ENCODE data around the gene SLC7A4.
A peak's percentile ranks its signal among the peaks of the same experiment; 100 is the strongest.
"Not testable (repeated sequence)": the region's sequence is repeated elsewhere in the genome, so short reads cannot be mapped to it uniquely, and the experiment has no call there.

The SLC7A4 gene

DNA sequence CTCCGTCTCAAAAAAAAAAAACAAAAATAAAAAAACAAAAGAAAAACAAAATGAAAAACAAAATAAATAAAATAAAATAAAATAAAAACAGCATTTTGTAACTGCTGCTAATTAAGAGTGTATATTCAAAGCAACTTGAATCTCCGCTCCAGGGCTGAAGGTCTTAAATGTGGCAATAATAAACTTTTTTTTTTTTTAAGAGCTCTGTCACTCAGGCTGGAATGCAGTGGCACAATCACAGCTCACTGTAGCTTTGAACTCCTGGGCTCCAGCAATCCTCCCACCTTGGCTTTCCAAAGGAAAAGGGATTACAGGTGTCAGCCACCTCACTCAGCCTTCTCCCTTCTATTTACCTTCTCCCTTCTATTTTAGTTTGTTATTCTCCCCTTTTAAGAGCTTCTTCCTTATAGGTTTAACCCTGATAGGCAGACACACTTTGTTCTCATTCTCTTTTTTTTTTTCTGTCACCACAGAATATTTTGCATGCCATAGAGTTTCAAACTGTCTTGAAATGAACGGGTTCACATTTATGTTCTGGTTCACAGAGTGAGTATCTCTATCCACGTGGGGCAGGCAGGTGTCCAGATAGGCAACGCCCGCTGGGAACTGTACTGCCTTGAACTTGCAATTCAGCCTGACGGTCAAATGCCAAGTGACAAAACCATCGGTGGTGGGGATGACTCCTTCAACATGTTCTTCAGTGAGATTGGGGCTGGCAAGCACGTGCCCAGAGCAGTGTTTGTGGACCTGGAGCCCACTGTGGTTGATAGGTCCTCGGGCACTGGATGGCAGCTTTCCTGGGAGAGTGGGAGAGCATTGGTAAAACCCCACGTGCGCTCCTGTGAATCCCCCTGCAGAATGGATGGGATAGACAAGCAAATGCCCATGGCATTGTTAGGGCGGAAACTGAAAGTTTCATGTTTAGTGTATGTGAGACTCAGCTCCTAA, 32.8 kb upstream of the SLC7A4 start:
- no peak for DNase-seq

DNA sequence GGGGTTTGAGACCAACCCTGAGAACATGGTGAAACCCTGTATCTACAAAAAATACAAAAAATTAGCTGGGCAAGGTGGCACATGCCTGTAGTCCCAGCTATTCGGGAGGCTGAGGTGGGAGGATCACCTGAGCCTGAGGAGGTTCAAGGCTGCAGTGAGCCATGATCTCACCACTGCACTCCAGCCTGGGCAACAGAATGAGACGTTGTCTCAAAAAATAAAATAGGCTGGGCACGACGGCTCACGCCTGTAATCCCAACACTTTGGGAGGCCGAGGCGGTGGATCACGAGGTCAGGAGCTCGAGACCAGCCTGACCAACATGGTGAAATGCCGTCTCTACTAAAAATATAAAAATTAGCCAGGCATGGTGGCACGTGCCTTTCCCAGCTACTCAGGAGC, 32.1 kb upstream of the SLC7A4 start:
- DNase-seq: not testable (repeated sequence)

DNA sequence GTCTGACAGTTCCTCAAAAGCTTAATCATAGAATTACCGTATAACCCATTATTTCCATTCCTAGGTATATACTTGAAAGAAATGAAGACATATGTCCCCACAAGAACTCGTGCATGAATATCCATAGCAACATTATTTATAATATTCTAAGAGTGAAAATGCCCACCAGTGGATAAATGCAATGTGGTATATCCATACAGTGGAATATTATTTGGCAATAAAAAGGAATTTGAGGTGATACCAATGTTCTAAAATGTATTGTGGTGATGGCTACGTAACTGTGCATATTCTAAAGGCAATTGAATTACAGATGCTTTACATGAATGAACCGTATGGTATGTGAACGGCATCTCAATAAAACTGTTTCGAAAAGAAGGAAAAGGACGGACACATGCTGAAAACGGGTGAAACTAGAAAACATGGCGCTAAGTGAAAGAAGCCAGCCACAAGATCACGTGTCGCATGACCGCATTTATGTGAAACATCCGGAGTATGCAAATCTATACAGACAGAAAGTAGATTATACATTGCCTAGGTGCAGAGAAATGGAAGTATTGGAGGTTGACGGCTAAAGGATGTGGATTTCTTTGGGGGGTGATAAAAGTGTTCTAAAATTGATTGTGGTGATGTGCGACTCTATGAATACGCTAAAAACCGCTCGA, 29.4 kb upstream of the SLC7A4 start:
- DNase-seq: not testable (repeated sequence)

DNA sequence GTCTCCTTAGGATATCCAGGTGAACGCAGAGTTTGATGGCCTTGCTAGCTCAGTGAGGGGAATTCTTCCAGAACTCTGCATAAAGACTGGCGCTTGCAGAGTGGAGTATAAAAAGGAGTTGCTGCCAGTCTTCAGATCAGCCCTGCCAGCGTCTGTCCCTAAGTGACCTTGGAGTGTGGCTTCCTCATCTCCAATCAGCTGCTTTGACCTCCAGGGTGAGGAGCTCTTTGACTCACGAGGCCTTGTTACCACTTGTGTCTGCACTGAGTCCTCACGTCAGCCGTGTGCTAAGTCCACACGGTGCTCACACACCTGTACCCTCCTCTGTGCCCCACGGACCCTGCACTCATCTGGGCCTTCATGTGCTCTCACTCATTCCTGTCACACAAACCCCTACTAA, 28.0 kb upstream of the SLC7A4 start:
- DNase-seq: not testable (repeated sequence)

DNA sequence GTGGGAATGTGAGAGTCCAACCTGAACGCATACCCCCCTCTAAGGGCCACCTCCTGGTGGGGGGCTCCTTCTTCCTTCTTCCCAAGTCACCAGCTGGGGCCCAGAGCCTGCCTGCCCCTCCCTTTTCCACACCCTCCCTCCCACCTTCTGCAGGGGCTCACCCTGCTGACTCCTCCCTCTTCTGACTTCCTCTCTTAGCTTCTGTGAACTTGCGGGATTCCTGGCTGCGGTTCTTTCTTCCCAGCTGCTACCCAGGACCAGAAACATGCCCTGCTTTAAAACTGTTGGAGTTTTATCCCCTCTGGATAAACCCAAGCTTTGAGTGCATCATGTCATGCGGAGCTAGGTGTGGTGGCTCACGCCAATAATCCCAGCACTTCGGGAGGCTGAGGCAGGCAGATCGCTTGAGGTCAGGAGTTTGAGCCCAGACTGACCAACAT, 23.5 kb upstream of the SLC7A4 start:
- no peak for DNase-seq

DNA sequence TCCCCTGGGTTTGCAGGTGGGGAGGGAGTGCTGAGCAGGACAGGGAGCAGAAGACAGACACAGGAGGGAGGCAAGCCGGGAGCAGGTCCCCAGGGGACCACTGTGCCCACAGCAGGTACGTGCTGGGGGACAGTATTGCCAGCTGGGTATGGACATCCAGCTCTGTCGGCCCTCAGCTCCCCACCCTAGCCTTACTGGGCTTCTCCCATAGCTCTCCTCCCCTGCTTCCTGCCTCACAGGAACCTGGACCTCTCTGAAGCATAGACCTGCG, 23.1 kb upstream of the SLC7A4 start:
- no peak for DNase-seq

DNA sequence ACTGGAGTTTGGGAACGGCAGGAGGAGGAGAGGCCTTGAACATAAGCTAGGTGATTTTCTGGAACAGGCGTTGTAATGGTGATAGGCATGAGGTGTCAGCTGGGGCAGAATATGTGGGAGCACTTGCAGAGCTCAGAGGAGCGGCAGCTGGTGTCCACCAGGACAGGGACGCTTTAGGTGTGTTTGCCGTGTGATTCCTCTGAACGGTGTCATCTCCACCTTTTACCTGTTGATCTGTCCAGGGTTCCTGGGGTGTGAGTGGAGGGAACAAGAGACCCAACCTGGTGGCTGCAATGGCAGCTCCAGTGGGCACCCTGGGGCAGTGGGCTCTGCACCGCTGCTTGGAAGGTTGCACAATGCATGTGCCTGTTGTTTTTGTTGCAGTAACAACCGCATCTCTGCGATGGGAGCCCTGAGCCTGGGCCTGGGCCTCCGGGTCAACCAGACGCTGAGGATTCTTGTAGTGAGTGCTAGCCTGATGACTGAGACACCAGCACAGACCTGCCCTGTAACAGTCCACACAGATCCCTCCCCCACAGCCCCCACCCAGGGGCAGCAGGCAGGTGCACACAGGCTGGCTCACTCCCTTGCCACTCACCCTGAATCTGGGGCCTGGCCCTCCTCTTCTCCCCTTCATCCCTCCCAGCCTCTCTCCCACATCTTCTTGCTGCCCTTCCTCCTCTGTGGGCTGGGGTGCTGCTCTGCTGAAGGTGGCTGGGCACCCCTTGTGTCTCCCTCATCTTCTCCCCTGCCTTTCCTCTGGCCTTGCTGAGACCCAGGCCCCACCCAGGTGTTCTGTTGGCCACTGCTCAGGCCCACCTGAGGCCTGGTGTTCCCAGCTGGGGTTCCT, 22.6 kb upstream of the SLC7A4 start:
- no peak for DNase-seq

DNA sequence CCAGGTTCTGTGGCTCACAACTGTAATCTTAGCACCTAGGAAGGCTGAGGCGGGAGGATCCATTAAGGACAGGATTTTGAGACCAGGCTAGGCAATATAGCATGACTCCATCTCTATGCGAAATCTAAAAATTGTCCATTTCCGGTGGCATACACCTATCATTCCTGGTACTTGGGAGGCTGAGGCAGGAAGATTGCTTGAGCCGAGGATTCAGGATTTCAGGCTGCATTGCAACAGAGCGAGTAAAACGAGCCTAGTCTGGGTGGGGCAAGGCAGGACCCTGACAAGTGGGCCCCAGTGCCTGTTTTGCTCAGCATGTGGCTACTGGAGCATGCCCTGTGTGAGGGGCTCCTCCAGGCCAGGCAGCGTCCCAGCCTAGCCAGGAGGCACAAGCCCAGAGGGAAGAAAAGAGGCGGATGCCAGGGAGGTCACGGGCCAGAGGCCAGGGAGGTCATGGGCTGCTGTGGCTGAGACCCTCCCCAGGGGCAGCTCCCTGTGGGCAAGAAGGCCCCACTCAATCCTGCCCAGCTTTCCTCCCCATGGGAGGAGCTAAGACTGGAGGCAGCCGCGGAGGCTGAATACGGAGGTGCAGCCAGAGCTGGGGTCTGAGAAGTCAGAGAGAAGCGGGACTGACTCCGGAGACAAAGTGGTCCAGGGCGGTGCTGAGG, 21.8 kb upstream of the SLC7A4 start:
- DNase-seq: no peak

DNA sequence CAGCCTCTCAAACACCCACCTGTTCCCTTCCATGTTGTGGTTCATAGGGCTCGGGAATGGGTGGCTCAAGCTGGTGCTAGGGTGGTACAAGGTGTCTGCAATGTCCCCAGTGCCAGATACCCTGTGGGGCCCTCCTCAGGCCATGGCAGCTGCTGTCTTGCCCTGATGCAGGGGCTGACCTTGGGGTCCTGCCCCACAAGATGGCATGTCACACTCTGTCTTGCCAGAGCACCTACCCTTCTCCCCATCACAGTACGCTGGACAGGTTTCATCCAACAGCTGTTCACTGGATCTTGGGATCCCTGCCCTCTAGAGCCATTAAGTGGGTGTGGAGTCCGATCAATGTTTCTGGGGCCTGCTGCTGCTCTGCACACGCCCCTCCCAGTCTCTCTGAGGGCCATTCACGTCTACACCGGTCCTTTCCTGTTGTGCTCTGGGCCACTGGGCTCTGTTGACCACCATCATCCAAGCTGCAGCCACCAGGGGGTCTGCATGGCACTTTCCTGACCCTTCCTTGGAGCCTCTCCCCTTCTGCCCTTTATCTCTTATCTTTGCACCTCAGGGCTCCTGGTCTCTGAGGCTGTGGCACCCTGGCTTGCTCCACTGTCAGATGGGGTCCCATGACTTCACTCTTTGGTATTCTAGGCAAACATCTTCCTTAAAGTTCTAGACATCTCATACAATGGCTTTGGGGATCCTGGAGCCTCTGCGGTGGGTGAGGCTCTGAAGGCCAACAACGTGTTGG, 20.5 kb upstream of the SLC7A4 start:
- DNase-seq: no peak

DNA sequence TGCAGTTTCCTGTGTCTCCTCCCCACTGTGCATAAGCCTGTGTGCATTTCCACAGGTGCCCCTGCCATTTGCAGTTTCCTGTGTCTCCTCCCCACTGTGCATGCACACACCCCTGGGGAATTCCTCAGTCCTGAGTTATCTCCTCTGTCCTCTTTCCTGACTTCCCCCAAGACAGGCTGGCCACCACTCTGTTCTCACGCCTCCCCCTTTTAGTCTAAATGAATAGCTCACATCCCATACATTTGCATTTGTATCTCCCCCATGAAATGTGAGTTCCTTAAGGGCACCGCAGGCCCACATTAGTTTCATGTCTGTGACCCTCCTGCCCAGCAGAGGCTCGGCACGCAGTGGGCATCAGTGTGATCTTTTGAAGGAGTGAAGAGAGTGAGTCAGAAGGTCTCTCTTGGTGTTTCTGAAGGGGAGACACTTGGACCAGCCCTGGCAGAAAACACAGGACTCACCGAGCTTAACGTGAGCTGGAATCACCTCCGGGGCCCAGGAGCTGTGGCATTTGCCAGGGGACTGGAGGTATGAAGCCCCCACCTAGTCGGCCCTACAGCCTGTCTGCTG, 19.6 kb upstream of the SLC7A4 start:
- no peak for DNase-seq

DNA sequence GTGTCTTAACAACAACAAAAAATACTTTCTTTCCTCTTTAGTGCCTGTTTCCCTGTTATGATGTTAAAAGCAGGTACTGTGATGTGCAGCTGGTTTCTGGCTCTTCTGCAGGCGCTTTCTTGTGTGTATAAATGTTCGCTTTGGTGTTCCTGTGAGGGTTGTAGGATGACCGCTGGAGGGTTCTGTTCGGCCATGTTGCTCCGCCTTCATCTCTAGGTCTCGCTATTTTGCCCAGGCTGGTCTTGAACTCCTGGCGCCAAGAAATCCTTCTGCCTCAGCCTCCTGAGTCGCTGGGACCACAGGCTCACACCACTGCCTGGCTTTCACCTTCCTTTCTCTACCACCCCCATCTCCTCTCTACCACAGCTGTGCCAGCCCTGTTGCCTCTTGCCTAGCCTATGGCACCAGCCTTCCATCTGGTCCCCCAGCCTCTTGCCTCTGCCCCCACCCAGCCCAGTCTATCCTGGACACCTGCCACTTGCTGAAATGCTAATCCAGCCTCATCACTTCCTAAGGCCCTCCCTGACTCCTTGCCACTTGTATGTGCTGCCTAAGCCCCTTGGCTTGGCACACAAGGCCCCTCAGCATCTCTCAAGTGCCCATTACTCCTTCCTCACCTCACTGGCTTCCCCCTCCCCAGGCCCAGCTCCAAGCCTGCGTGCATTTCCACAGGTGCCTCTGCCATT, 18.9 kb upstream of the SLC7A4 start:
- no peak for DNase-seq

DNA sequence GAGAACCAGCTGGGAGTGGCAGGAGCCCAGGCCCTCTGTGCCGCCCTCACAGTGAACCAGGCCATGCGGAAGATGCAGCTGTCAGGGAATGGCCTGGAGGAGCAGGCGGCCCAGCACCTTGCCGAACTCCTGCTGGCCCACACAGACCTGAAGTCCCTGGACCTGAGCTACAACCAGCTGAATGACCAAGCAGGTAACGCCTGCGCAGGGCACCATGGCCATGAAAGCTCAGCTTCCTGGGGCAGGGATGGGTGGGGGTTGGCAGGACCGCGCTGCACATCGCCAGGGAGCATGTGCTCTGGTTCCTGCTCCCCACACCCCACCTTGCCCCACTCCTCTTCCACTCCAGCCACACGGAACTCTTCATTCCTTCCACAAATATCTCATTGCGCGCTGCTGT, 16.6 kb upstream of the SLC7A4 start:
- DNase-seq: not testable (repeated sequence)

DNA sequence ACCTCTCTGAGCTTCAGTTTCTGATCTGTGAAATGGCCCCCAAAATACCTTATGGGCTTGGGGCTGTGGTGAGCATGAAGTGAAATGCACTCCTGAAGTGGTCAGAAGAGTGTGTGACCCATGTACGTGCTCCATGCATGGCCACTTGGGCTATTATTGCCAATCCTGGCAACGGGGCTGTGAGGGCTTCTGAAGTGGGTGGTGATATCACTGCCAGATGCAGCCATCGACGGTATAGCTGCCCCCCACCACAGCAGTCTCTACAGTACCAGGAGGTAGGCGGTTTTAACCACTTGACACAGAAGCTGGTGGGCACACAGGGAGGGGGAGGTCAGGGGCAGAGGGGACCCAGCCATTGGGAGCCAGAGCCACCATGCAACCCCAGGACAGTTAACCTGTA, 16.1 kb upstream of the SLC7A4 start:
- DNase-seq: not testable (repeated sequence)

DNA sequence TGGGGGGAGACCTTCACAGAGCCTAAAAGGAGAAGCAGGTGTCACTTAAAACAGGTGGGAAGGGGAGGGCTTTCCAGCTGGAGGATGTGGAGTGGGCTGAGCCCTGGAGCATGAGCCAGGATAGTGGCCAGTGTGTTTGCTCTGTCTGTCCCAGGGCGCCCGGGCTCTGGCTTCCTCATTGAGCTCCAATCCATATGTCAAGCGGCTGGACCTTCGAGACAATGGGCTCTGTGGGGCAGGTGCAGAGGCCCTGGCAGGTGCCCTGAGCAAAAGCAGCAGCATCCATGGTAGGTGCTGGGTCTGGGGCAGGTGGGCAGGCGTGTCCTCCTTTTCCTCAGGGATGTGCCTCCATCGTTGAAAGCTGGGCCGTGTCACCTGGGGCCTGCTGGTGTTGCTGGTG, 15.4 kb upstream of the SLC7A4 start:
- no peak for DNase-seq

DNA sequence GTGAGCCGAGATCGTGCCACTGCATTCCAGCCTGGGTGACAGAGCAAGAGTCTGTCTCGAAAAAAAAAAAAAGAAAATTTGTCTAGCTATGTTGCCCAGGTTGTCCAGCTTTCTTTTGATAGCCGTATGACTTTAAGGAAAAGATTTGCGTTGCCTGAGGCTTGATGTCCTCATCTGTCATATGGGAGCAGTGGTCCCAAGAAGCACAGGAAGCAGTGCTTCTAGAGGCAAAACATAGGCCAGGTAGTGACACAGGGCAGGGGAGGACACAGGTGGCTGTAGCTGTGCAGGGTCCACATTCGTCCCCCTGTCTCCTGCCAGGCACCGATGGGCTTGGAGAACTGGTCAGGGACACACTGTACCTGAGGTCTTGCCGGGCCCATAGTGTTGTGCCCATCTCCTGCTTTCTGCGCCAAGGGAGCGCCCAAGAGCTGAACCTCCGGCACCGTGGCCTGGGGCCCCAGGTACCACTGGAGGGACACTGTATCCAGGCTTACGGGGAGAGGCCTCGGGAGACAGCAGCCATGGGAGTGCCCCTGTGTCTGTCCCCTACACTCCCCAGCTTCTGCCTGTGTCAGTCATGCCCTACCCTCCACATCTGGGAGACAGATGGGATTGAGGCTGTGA, 14.8 kb upstream of the SLC7A4 start:
- DNase-seq: no peak

DNA sequence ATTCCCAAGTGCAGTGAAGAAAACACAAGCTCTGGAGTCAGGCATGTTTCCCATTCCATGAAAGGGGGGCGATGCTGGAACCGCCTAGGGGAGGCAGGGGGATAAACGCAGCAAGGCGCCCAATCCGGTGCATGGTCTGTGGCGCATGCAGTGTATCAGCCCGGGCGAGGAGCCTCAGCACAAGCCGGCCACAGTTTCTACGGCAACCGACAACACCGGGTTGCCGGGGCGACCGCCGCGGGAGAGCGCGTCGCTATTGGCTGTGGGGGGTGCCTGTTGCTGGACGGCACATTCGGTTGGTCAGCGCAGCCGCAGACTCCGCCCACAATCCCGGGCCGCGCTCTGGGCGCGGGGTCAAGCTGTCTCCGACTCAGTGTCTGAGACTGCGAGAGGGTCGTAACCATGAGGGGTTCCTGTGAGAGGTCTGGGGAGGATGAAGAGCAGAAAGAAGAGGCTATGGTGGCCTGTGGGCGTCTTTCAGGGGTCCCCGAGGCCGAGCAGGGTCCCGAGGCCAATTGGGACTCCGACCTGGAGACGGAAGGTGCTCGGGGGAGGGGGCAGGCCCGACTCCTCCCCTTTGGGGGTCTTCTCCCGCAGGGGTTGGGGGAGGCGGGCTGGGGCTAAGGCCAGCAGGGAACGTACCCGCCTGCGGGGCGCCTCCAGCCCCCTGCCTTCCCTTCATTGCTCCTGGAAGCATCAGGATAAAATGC, 13.4 kb upstream of the SLC7A4 start, which contains the start of gene LRRC74B:
TSS of gene LRRC74B (plus strand) at position 362 of the 710 bp plus-strand sequence. CDS start at position 403, 41 bp downstream.
- DNase-seq: peak; percentile 62

DNA sequence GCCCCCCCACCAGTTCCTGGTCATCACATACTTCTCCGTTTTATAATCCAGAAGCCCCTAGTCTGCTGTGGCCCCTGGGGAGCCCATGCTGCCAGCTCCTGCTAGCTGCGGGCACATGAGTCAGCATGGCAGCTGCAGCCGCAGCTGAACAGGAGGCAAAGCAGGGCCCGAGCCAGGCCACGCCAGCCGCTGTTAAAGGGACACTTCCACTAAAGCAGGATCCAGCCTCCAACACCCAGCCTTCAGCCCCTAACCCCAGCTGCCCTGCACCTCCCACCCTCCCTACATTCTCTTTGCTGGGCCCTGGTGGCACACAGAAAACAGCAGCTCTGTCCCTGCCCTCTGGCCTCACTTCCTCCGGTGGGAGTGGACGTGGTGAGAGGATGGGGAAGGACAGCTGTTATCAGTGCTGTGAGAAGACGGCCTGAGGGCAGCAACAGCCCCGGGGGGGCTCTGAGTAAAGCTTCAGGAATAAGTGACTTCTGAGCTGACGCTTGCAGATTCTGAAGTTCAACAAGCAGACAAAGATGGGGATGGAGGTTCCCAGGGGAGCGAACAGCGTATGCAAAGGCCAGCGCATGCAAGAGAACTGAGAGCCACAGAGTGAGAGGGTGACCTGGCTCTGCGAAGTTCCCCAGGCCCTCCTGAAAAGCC, 12.7 kb upstream of the SLC7A4 start:
- DNase-seq: no peak

DNA sequence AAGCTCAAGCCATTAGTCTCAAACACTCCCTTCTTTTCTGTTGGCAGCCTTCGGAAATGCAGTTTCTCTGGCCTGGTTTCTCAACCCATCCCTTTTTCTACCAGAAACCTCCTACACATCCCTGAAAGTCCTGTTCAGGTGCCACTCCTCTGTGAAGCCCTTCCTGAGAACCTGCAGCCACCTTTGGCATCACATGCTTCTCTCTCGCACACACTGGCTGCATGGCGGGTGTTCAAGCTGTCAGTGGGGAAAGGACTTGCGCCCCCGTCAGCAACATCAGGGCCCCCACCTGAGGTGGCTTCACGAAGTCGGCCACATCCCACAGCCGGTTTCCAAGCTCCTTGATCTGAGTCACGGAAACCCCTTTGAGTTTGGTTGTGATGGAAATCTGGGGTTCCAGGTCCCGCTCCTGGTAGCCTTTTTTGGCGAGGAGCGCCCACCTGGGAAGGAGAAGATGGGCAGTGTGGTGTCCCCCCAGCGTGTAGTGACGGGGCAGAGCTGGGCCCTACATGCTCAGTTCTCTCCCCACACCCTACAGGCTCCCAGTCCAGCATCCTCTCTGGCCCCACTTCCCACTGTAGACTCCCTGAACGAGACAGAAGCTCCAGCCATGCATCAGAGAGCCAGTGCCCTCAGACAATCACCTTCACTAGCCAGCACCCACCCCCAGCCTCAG, 11.6 kb upstream of the SLC7A4 start:
- no peak for DNase-seq

Measured in stimulated activated CD4-positive, alpha-beta T cell treated with anti-CD3 and anti-CD28 coated beads, Interleukin-4, amount 100 ng/mL, for 1 hour (primary cell).